HL-60 (cell line): Measurements from ENCODE around the gene ATG10.

Source experiments
- DNase-seq, 2 experiments: peaks; one replicate each; pipeline ENCODE4 v3.0.0-alpha.2; 2010 to 2020; ENCODE audit warnings: low read depth in 1 of 2, low spot score in 1 of 2
- H3K27ac ChIP-seq: fragments of 250-450 bp; sonication (Bioruptor Pico); replicated peaks from 2 replicates; pipeline ENCODE4 v1.5.1; 2020; ENCODE audit warnings: mild to moderate bottlenecking, moderate library complexity
- H3K27me3 ChIP-seq: fragments of 250-450 bp; sonication (Bioruptor Pico); 2 replicates; pipeline ENCODE4 v1.5.1; 2021; ENCODE audit warnings: mild to moderate bottlenecking, moderate library complexity; ENCODE audit not compliant: insufficient read depth, poor library complexity, severe bottlenecking
- H3K4me3 ChIP-seq: replicated peaks from 2 replicates; pipeline ENCODE4 v1.5.1; 2011; ENCODE audit warnings: mild to moderate bottlenecking, control low read depth, low read length; ENCODE audit not compliant: insufficient read depth
- GABPA ChIP-seq: IDR thresholded peaks from 2 replicates; pipeline ENCODE4 v1.6.1; 2012; ENCODE audit warnings: low read depth
- POLR2AphosphoS5 ChIP-seq: IDR thresholded peaks from 2 replicates; pipeline ENCODE4 v1.6.1; 2012; ENCODE audit warnings: low read depth
- SPI1 ChIP-seq: IDR thresholded peaks from 2 replicates; pipeline ENCODE4 v1.6.1; 2012; ENCODE audit warnings: low read depth, mild to moderate bottlenecking, borderline replicate concordance
- TF ChIP-seq, protein P1 (sequence below): IDR thresholded peaks from one replicate; pipeline ENCODE4 v1.5.1; 2011; ENCODE audit warnings: low read length, control low read depth, inconsistent platforms; ENCODE audit not compliant: insufficient read depth
- TF ChIP-seq, protein P2 (sequence below): IDR thresholded peaks from 2 replicates; pipeline ENCODE4 v1.6.1; 2012; ENCODE audit warnings: low read depth; ENCODE audit not compliant: insufficient replicate concordance

The ATG10 gene

DNA sequence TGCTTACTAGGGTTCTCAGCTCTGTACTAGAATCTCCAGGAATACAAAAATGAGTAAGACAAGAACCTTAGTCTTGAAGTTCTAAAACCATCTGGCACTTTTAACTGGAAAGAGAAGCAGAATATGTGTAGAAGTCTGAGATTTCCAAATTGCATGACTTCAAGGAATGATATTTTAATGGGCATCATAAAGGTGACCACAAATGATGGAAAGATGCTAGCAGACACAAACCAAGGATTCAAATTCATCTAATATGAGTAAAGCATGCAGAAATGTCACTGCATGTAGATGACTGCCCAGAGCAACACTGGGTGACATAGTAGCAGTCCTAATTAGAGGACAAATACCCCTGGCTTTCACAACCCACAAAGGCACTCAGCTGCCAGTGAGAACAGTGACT lies 189.1 kb downstream of the ATG10 start:
- H3K27me3 ChIP-seq = no peaks in the 10 kb centered on the region
- no peak overlapping the region for H3K4me3 ChIP-seq
- TF ChIP-seq POLR2AphosphoS5 (no peak), GABPA (no peak), SPI1 (no peak)
- TF ChIP-seq, protein P1, sequence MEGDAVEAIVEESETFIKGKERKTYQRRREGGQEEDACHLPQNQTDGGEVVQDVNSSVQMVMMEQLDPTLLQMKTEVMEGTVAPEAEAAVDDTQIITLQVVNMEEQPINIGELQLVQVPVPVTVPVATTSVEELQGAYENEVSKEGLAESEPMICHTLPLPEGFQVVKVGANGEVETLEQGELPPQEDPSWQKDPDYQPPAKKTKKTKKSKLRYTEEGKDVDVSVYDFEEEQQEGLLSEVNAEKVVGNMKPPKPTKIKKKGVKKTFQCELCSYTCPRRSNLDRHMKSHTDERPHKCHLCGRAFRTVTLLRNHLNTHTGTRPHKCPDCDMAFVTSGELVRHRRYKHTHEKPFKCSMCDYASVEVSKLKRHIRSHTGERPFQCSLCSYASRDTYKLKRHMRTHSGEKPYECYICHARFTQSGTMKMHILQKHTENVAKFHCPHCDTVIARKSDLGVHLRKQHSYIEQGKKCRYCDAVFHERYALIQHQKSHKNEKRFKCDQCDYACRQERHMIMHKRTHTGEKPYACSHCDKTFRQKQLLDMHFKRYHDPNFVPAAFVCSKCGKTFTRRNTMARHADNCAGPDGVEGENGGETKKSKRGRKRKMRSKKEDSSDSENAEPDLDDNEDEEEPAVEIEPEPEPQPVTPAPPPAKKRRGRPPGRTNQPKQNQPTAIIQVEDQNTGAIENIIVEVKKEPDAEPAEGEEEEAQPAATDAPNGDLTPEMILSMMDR = no peak
- TF ChIP-seq, protein P2, sequence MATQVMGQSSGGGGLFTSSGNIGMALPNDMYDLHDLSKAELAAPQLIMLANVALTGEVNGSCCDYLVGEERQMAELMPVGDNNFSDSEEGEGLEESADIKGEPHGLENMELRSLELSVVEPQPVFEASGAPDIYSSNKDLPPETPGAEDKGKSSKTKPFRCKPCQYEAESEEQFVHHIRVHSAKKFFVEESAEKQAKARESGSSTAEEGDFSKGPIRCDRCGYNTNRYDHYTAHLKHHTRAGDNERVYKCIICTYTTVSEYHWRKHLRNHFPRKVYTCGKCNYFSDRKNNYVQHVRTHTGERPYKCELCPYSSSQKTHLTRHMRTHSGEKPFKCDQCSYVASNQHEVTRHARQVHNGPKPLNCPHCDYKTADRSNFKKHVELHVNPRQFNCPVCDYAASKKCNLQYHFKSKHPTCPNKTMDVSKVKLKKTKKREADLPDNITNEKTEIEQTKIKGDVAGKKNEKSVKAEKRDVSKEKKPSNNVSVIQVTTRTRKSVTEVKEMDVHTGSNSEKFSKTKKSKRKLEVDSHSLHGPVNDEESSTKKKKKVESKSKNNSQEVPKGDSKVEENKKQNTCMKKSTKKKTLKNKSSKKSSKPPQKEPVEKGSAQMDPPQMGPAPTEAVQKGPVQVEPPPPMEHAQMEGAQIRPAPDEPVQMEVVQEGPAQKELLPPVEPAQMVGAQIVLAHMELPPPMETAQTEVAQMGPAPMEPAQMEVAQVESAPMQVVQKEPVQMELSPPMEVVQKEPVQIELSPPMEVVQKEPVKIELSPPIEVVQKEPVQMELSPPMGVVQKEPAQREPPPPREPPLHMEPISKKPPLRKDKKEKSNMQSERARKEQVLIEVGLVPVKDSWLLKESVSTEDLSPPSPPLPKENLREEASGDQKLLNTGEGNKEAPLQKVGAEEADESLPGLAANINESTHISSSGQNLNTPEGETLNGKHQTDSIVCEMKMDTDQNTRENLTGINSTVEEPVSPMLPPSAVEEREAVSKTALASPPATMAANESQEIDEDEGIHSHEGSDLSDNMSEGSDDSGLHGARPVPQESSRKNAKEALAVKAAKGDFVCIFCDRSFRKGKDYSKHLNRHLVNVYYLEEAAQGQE = no peak
- H3K27ac ChIP-seq = no peak overlapping the region
- no peak for DNase-seq

DNA sequence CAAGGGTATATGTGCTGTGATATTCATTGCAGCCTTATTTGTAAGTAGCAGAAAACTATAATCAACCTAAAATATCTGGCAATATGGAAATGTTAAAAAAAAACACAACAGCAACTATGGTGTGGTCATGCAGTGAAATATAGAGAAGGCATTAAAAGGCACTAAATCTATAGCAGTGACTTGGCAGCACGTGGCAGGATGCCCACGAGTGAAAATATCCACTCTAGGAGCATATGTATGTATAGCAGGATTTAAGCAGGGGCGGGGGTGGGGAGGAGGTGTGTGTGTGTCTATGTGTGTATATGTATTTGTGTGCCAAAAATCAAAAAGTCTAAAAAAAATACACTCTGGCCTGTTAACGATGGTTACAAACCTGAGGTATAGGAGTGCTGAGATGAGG lies 190.8 kb downstream of the ATG10 start:
- TF ChIP-seq, protein P2 = no peak
- TF ChIP-seq, protein P1 = no peak
- no peak for TF ChIP-seq SPI1
- no peak for TF ChIP-seq GABPA
- no peak for TF ChIP-seq POLR2AphosphoS5
- DNase-seq = no peak

DNA sequence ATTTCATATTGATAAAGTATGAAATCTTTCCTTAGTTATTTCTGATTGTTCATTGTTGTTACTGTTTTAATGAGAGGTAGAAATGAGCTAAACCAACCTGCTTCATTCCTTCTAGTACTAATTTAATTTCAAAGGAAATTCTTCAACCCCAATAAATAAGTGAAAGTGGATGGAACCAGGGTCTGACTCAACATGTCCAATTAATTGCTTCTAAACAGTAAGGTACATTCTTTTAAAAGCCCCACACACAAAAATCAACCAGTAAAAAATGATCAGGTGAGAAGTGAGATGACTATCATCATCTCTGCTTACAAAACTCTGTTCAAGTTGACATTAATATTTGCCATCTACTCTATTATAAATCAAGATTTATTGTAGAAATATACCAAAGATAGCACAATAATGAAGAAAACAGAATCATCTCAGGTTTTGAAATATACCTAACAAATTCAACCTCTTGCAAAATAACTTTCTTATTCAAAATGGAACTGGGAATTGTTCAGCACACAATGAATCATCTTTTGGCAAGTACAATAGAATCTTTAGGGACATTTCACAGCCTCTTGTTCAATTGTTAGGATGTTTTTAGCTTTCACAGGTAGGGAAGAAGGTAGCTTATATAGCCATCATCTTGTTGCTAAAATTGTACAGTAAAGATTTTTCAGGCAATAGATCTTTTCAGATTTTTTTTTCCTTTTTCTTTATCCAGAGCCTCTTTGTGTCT lies 191.8 kb downstream of the ATG10 start:
- no peak for TF ChIP-seq SPI1
- no peak for TF ChIP-seq GABPA
- TF ChIP-seq, protein P1 = no peak
- Histone ChIP-seq H3K27me3 (no peaks in the 10 kb centered on the region), H3K4me3 (no peak overlapping the region), H3K27ac (no peak overlapping the region)
- no peak for DNase-seq

More for the DNA sequence above, 190.8 kb downstream of the ATG10 start:
- H3K27ac ChIP-seq = no peak overlapping the region
- H3K4me3 ChIP-seq = no peak overlapping the region
- H3K27me3 ChIP-seq = no peaks in the 10 kb centered on the region
